ENCODE measurements around the gene LIMD2. TPM values are rescaled to one million over a fixed set of nuclear protein-coding genes. Genes with fewer than 3 reads are reported as not detected.

LIMD2 gene
- total RNA-seq, 2 experiments from 2014 or later: 121 TPM

GRCh38 chr17:63707151-63707550, 7.2 kb upstream of the LIMD2 start:
- intact Hi-C loops (cut with micrococcal nuclease): no loop called here
- DNase-seq: peak; percentile 23
- H3K9me3 Mint-ChIP-seq: no peaks in the 10 kb centered on the region

GRCh38 chr17:63706336-63707082, 6.6 kb upstream of the LIMD2 start:
- Mint-ChIP-seq H3K4me1 (ENCODE audit: low read depth) (peaks cover 84% of the 10 kb centered on the region), H3K27ac (peak overlapping the region; percentile 84), H3K36me3 (ENCODE audit: low read depth) (peaks cover 50% of the 10 kb centered on the region), H3K4me3 (peak overlapping the region; percentile 24), H3K9me3 (no peaks in the 10 kb centered on the region), H3K27me3 (ENCODE audit: low read depth) (no peaks in the 10 kb centered on the region)
- intact Hi-C loops (cut with micrococcal nuclease): no loop called here
- DNase-seq: peak; percentile 22
- CTCF ChIA-PET: no interaction called here

More at GRCh38 chr17:63707151-63707550, 7.2 kb upstream of the LIMD2 start:
- no peaks in the 10 kb centered on the region for H3K27me3 Mint-ChIP-seq (ENCODE audit: low read depth)
- peaks cover 79% of the 10 kb centered on the region for H3K4me1 Mint-ChIP-seq (ENCODE audit: low read depth)
- CTCF ChIA-PET: interaction anchor here (0.8 to 1.0 kb wide), 2 partner anchors 31 to 33 kb away, joined by 3 read pairs; no protein-coding TSS in a partner anchor
- peak overlapping the region; percentile 84 for H3K27ac Mint-ChIP-seq
- no peak overlapping the region for H3K4me3 Mint-ChIP-seq
- peaks cover 48% of the 10 kb centered on the region for H3K36me3 Mint-ChIP-seq (ENCODE audit: low read depth)

GRCh38 chr17:63705657-63706056, 5.7 kb upstream of the LIMD2 start:
- Mint-ChIP-seq H3K4me3 (no peak overlapping the region), H3K27ac (peak overlapping the region; percentile 84), H3K27me3 (ENCODE audit: low read depth) (no peaks in the 10 kb centered on the region), H3K36me3 (ENCODE audit: low read depth) (peaks cover 55% of the 10 kb centered on the region), H3K9me3 (no peaks in the 10 kb centered on the region), H3K4me1 (ENCODE audit: low read depth) (peaks cover 88% of the 10 kb centered on the region)
- intact Hi-C loops (cut with micrococcal nuclease): no loop called here
- DNase-seq: no peak
- CTCF ChIA-PET: interaction anchor here (0.7 kb wide), 1 partner anchor 286 kb away, joined by 3 read pairs; no protein-coding TSS in a partner anchor

- intact Hi-C loops (cut with micrococcal nuclease): no loop called here
- H3K36me3 Mint-ChIP-seq (ENCODE audit: low read depth): peaks cover 47% of the 10 kb centered on the region
- H3K4me1 Mint-ChIP-seq (ENCODE audit: low read depth): peaks cover 80% of the 10 kb centered on the region
- no peak overlapping the region for H3K27ac Mint-ChIP-seq
- no peaks in the 10 kb centered on the region for H3K9me3 Mint-ChIP-seq
- no peak for DNase-seq
- no peaks in the 10 kb centered on the region for H3K27me3 Mint-ChIP-seq (ENCODE audit: low read depth)
- H3K4me3 Mint-ChIP-seq: no peak overlapping the region
- CTCF ChIA-PET: no interaction called here
Measured at GRCh38 chr17:63704836-63705235, 4.9 kb upstream of the LIMD2 start.

GRCh38 chr17:63704259-63704576, 4.3 kb upstream of the LIMD2 start:
- CTCF ChIA-PET: interaction anchor here (0.5 kb wide), 1 partner anchor 8 kb away, joined by 3 read pairs; no protein-coding TSS in a partner anchor
- H3K4me3 Mint-ChIP-seq: no peak overlapping the region

GRCh38 chr17:63703556-63704258, 3.8 kb upstream of the LIMD2 start:
- intact Hi-C loops (cut with micrococcal nuclease): no loop called here
- H3K9me3 Mint-ChIP-seq: no peaks in the 10 kb centered on the region
- H3K36me3 Mint-ChIP-seq (ENCODE audit: low read depth): peaks cover 37% of the 10 kb centered on the region
- H3K27ac Mint-ChIP-seq: peak overlapping the region; percentile 97
- no peak for DNase-seq
- no peak overlapping the region for H3K4me3 Mint-ChIP-seq
- H3K4me1 Mint-ChIP-seq (ENCODE audit: low read depth): peaks cover 69% of the 10 kb centered on the region
- no peaks in the 10 kb centered on the region for H3K27me3 Mint-ChIP-seq (ENCODE audit: low read depth)
- CTCF ChIA-PET: interaction anchor here (2.0 kb wide), 1 partner anchor 11 kb away, joined by 5 read pairs; no protein-coding TSS in a partner anchor

More at GRCh38 chr17:63704259-63704576, 4.3 kb upstream of the LIMD2 start:
- intact Hi-C loops (cut with micrococcal nuclease): no loop called here
- H3K9me3 Mint-ChIP-seq: no peaks in the 10 kb centered on the region
- H3K4me1 Mint-ChIP-seq (ENCODE audit: low read depth): peaks cover 74% of the 10 kb centered on the region
- DNase-seq: no peak
- H3K27me3 Mint-ChIP-seq (ENCODE audit: low read depth): no peaks in the 10 kb centered on the region
- H3K36me3 Mint-ChIP-seq (ENCODE audit: low read depth): peaks cover 41% of the 10 kb centered on the region
- H3K27ac Mint-ChIP-seq: no peak overlapping the region

- DNase-seq: no peak
- Mint-ChIP-seq H3K4me1 (ENCODE audit: low read depth) (peaks cover 65% of the 10 kb centered on the region), H3K4me3 (peak overlapping the region; percentile 84), H3K36me3 (ENCODE audit: low read depth) (peaks cover 38% of the 10 kb centered on the region), H3K9me3 (no peaks in the 10 kb centered on the region), H3K27me3 (ENCODE audit: low read depth) (no peaks in the 10 kb centered on the region), H3K27ac (peak overlapping the region; percentile 97)
- intact Hi-C loops (cut with micrococcal nuclease): no loop called here
- CTCF ChIA-PET: interaction anchor here (1.3 to 2.0 kb wide), 2 partner anchors 11 to 14 kb away, joined by 3 to 5 read pairs; no protein-coding TSS in a partner anchor
Measured at GRCh38 chr17:63703029-63703428, 3.1 kb upstream of the LIMD2 start.

- Mint-ChIP-seq H3K4me3 (peak overlapping the region; percentile 84), H3K27ac (peak overlapping the region; percentile 97), H3K36me3 (ENCODE audit: low read depth) (peaks cover 41% of the 10 kb centered on the region), H3K4me1 (ENCODE audit: low read depth) (peaks cover 68% of the 10 kb centered on the region), H3K27me3 (ENCODE audit: low read depth) (no peaks in the 10 kb centered on the region), H3K9me3 (no peaks in the 10 kb centered on the region)
- DNase-seq: no peak
- CTCF ChIA-PET: interaction anchor here (1.3 to 2.0 kb wide), 2 partner anchors 12 to 14 kb away, joined by 3 to 5 read pairs; no protein-coding TSS in a partner anchor
- intact Hi-C loops (cut with micrococcal nuclease): loop anchor here (1.0 kb wide), 1 partner anchor 8 kb away; no protein-coding TSS in a partner anchor
Measured at GRCh38 chr17:63702721-63703015, 2.7 kb upstream of the LIMD2 start.

GRCh38 chr17:63701868-63702720, 2.2 kb upstream of the LIMD2 start:
- no peaks in the 10 kb centered on the region for H3K9me3 Mint-ChIP-seq
- CTCF ChIA-PET: interaction anchor here (1.3 to 2.0 kb wide), 4 partner anchors 9 to 40 kb away, joined by 3 to 8 read pairs (median 6); no protein-coding TSS in a partner anchor
- peaks cover 45% of the 10 kb centered on the region for H3K36me3 Mint-ChIP-seq (ENCODE audit: low read depth)
- intact Hi-C loops (cut with micrococcal nuclease): loop anchor here (1.0 kb wide), 2 partner anchors 8 to 39 kb away; partner anchors contain the start of gene STRADA
- peak overlapping the region; percentile 97 for H3K27ac Mint-ChIP-seq
- H3K4me1 Mint-ChIP-seq (ENCODE audit: low read depth): peaks cover 69% of the 10 kb centered on the region
- H3K4me3 Mint-ChIP-seq: peak overlapping the region; percentile 84
- DNase-seq: peak; percentile 88
- H3K27me3 Mint-ChIP-seq (ENCODE audit: low read depth): no peaks in the 10 kb centered on the region

GRCh38 chr17:63701456-63701820, 1.5 kb upstream of the LIMD2 start:
- Mint-ChIP-seq H3K36me3 (ENCODE audit: low read depth) (peaks cover 47% of the 10 kb centered on the region), H3K9me3 (no peaks in the 10 kb centered on the region), H3K27me3 (ENCODE audit: low read depth) (no peaks in the 10 kb centered on the region), H3K4me3 (peak overlapping the region; percentile 84), H3K27ac (peak overlapping the region; percentile 97), H3K4me1 (ENCODE audit: low read depth) (peaks cover 69% of the 10 kb centered on the region)
- CTCF ChIA-PET: interaction anchor here (0.9 to 1.9 kb wide), 3 partner anchors 9 to 72 kb away, joined by 3 to 8 read pairs (median 6); partner anchors contain the start of genes CCDC47 and DDX42
- no peak for DNase-seq
- intact Hi-C loops (cut with micrococcal nuclease): loop anchor here (1.0 kb wide), 1 partner anchor 40 kb away; the partner anchor contains the start of gene STRADA

- H3K36me3 Mint-ChIP-seq (ENCODE audit: low read depth): peaks cover 47% of the 10 kb centered on the region
- H3K27ac Mint-ChIP-seq: peak overlapping the region; percentile 97
- H3K4me1 Mint-ChIP-seq (ENCODE audit: low read depth): peaks cover 69% of the 10 kb centered on the region
- intact Hi-C loops (cut with micrococcal nuclease): loop anchor here (1.0 kb wide), 2 partner anchors 41 to 78 kb away; partner anchors contain the start of genes MAP3K3 and STRADA
- CTCF ChIA-PET: interaction anchor here (0.5 to 1.9 kb wide), 4 partner anchors 10 to 73 kb away, joined by 3 to 8 read pairs (median 5); partner anchors contain the start of genes CCDC47 and DDX42
- DNase-seq: peak; percentile 58
- no peaks in the 10 kb centered on the region for H3K27me3 Mint-ChIP-seq (ENCODE audit: low read depth)
- no peaks in the 10 kb centered on the region for H3K9me3 Mint-ChIP-seq
- peak overlapping the region; percentile 84 for H3K4me3 Mint-ChIP-seq
Measured at GRCh38 chr17:63700528-63701455, 867 bp upstream of the LIMD2 start.
